Memory B cell (primary cell): ENCODE data around the gene OR52J3.
"Not testable (repeated sequence)": the region's sequence is repeated elsewhere in the genome, so short reads cannot be mapped to it uniquely, and the experiment has no call there.

Experiments used
- ATAC-seq: fragments of 150-1000 bp; cut with Tn5 transposase; 2 replicates; pipeline ENCODE4 v1.10.0; 2021; ENCODE audit warnings: low read depth, mild to moderate bottlenecking, moderate library complexity
- DNase-seq, 2 donors: peaks; one replicate each; pipeline ENCODE4 v3.0.0; 2022; ENCODE audit warnings: low spot score in 2 of 2
- H3K27ac Mint-ChIP-seq: one replicate; pipeline ENCODE4 v1.8.0; 2022; ENCODE audit warnings: mild to moderate bottlenecking, moderate library complexity, mixed read lengths
- H3K27me3 Mint-ChIP-seq: one replicate; pipeline ENCODE4 v1.8.0; 2022; ENCODE audit warnings: mixed read lengths
- H3K36me3 Mint-ChIP-seq: one replicate; pipeline ENCODE4 v1.8.0; 2022; ENCODE audit warnings: mild to moderate bottlenecking, mixed read lengths
- H3K4me1 Mint-ChIP-seq: one replicate; pipeline ENCODE4 v1.8.0; 2022; ENCODE audit warnings: mixed read lengths
- H3K4me3 Mint-ChIP-seq: one replicate; pipeline ENCODE4 v1.8.0; 2022; ENCODE audit warnings: mild to moderate bottlenecking, moderate library complexity, mixed read lengths
- H3K9me3 Mint-ChIP-seq: one replicate; pipeline ENCODE4 v1.8.0; 2022; ENCODE audit warnings: mixed read lengths

OR52J3 gene

GRCh38 chr11:5046226-5046625 lies at the start of gene OR52J3:
OR52J3 (plus strand) TSS chr11:5046526; CDS start chr11:5046526, 0 bp downstream.
- DNase-seq: no peak
- no peaks in the 10 kb centered on the region for H3K36me3 Mint-ChIP-seq
- H3K4me3 Mint-ChIP-seq: no peak within 1 kb of the TSS
- no peaks in the 10 kb centered on the region for H3K4me1 Mint-ChIP-seq
- ATAC-seq: no peak
- no peaks in the 10 kb centered on the region for H3K9me3 Mint-ChIP-seq
- no peak within 1 kb of the TSS for H3K27ac Mint-ChIP-seq
- peaks cover 2% of the 10 kb centered on the region for H3K27me3 Mint-ChIP-seq

GRCh38 chr11:5004424-5005274 lies 41.7 kb upstream of the OR52J3 start:
- no peak overlapping the region for H3K4me3 Mint-ChIP-seq
- no peaks in the 10 kb centered on the region for H3K4me1 Mint-ChIP-seq
- H3K36me3 Mint-ChIP-seq: no peaks in the 10 kb centered on the region
- no peak overlapping the region for H3K27ac Mint-ChIP-seq
- no peak for ATAC-seq
- DNase-seq: no peak
- H3K9me3 Mint-ChIP-seq: no peaks in the 10 kb centered on the region
- H3K27me3 Mint-ChIP-seq: peaks cover 4% of the 10 kb centered on the region

- no peak for DNase-seq
These were observed 38.8 kb upstream of the OR52J3 start for GRCh38 chr11:5007561-5007960.

DNA sequence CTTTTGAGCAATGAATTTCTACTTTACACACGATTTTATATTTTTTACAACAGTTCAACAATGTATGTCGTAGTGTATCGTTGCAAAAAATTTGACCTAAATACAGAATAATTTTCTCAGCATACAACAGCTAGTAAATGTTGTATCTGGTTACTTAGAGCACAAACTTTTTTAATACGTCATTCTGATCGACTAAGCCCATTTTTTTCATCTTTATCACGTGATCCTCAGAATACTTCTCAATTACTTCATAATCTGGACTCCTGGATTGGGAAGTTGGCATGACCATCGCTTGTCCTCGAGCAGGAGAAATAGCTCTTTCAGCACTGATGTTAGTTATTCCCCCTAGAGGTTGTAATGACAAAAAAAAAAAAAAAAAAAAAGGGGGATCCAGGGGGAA lies 35.1 kb upstream of the OR52J3 start:
- H3K9me3 Mint-ChIP-seq: no peaks in the 10 kb centered on the region
- no peak for DNase-seq

More at GRCh38 chr11:5007561-5007960, 38.8 kb upstream of the OR52J3 start:
- no peak for ATAC-seq
- no peaks in the 10 kb centered on the region for H3K9me3 Mint-ChIP-seq
- no peaks in the 10 kb centered on the region for H3K36me3 Mint-ChIP-seq
- H3K27me3 Mint-ChIP-seq: peaks cover 4% of the 10 kb centered on the region
- H3K4me1 Mint-ChIP-seq: no peaks in the 10 kb centered on the region
- H3K27ac Mint-ChIP-seq: no peak overlapping the region
- no peak overlapping the region for H3K4me3 Mint-ChIP-seq

GRCh38 chr11:5013012-5013411 lies 33.3 kb upstream of the OR52J3 start:
- no peaks in the 10 kb centered on the region for H3K9me3 Mint-ChIP-seq
- ATAC-seq: no peak

More for the DNA sequence above, 35.1 kb upstream of the OR52J3 start:
- no peaks in the 10 kb centered on the region for H3K36me3 Mint-ChIP-seq
- H3K4me1 Mint-ChIP-seq: no peaks in the 10 kb centered on the region
- no peaks in the 10 kb centered on the region for H3K27me3 Mint-ChIP-seq
- no peak overlapping the region for H3K27ac Mint-ChIP-seq
- H3K4me3 Mint-ChIP-seq: no peak overlapping the region
- ATAC-seq: no peak

GRCh38 chr11:5021996-5022395 lies 24.3 kb upstream of the OR52J3 start:
- Mint-ChIP-seq H3K27ac (no peak overlapping the region), H3K4me1 (no peaks in the 10 kb centered on the region), H3K27me3 (no peaks in the 10 kb centered on the region), H3K4me3 (no peak overlapping the region), H3K36me3 (peaks cover 5% of the 10 kb centered on the region), H3K9me3 (peaks cover 18% of the 10 kb centered on the region)
- ATAC-seq (no peak), DNase-seq (no peak)

More at GRCh38 chr11:5013012-5013411, 33.3 kb upstream of the OR52J3 start:
- Mint-ChIP-seq H3K27me3 (no peaks in the 10 kb centered on the region), H3K4me3 (no peak overlapping the region), H3K4me1 (no peaks in the 10 kb centered on the region), H3K36me3 (no peaks in the 10 kb centered on the region), H3K27ac (no peak overlapping the region)
- no peak for DNase-seq

DNA sequence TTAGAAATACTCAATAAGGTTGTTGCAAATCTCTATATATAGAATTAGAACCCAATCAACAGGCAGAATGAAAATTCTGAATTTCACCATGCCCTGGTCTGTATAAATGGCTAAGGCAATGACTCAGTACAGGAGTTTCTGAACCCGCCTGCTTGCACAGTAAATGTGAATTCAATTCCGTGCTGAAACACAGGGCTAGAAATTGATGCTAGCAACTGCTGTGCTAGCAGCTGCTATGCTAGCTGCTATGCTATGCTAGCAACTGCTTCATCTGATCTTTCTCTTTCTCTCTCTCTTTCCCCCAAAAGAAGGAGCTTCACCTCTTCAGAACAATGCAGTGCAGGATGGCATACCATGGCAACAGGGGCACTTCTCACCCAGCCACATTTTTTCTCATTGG lies 9.7 kb upstream of the OR52J3 start:
- ATAC-seq (no peak), DNase-seq (no peak)
- Mint-ChIP-seq H3K36me3 (no peaks in the 10 kb centered on the region), H3K9me3 (no peaks in the 10 kb centered on the region), H3K4me1 (no peaks in the 10 kb centered on the region), H3K27me3 (no peaks in the 10 kb centered on the region), H3K27ac (no peak overlapping the region), H3K4me3 (no peak overlapping the region)

GRCh38 chr11:5037926-5038325 lies 8.4 kb upstream of the OR52J3 start:
- H3K9me3 Mint-ChIP-seq: no peaks in the 10 kb centered on the region
- no peak for ATAC-seq

DNA sequence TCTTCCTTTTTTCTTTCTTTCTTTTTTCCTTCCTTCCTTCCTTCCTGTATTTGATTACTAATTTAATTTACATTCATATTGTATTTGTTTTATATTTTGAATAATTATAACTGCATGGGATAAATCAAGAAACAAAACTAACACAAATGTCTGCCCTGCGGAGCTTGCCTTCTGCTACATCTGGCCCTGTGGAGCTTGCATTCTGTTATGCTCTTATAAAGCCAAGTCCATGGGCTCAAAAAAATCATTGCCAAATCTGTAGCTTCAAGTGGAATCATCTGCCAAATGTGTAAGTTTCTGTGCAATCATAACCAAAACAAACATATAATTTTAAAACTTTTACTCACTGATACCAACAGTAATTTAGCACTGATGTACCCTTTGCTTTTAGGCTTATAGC lies 8.0 kb upstream of the OR52J3 start:
- DNase-seq (no peak), ATAC-seq (no peak)
- Mint-ChIP-seq H3K4me1 (no peaks in the 10 kb centered on the region), H3K27me3 (peaks cover 2% of the 10 kb centered on the region), H3K36me3 (no peaks in the 10 kb centered on the region), H3K9me3 (no peaks in the 10 kb centered on the region), H3K27ac (no peak overlapping the region), H3K4me3 (no peak overlapping the region)

More at GRCh38 chr11:5037926-5038325, 8.4 kb upstream of the OR52J3 start:
- DNase-seq: no peak
- Mint-ChIP-seq H3K36me3 (no peaks in the 10 kb centered on the region), H3K4me3 (no peak overlapping the region), H3K4me1 (no peaks in the 10 kb centered on the region), H3K27ac (no peak overlapping the region), H3K27me3 (peaks cover 2% of the 10 kb centered on the region)

GRCh38 chr11:5040876-5041275 lies 5.5 kb upstream of the OR52J3 start:
- H3K36me3 Mint-ChIP-seq: no peaks in the 10 kb centered on the region

DNA sequence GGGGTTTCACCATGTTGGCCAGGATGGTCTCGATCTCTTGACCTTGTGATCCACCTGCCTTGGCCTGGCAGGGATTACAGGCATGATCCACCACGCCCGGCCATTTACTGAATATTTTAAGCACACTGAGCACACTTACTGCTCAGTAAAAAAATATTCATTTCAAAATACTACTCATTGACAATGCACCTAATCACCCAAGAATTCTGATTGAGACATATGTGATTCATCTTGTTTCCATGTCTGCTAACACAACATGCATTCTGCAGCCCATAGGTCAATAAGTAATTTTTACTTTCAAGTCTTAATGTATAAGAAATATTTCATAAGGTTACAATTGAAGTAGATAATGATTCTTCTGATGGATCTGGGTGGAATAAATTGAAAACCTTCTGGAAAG lies 4.2 kb upstream of the OR52J3 start:
- H3K9me3 Mint-ChIP-seq: no peaks in the 10 kb centered on the region
- ATAC-seq: no peak
- H3K36me3 Mint-ChIP-seq: no peaks in the 10 kb centered on the region
- no peaks in the 10 kb centered on the region for H3K4me1 Mint-ChIP-seq
- H3K27me3 Mint-ChIP-seq: peaks cover 2% of the 10 kb centered on the region
- no peak for DNase-seq
- H3K4me3 Mint-ChIP-seq: no peak overlapping the region
- no peak overlapping the region for H3K27ac Mint-ChIP-seq

More at GRCh38 chr11:5040876-5041275, 5.5 kb upstream of the OR52J3 start:
- H3K27ac Mint-ChIP-seq: no peak overlapping the region
- ATAC-seq (no peak), DNase-seq (no peak)
- no peaks in the 10 kb centered on the region for H3K4me1 Mint-ChIP-seq
- H3K9me3 Mint-ChIP-seq: no peaks in the 10 kb centered on the region
- no peak overlapping the region for H3K4me3 Mint-ChIP-seq
- H3K27me3 Mint-ChIP-seq: peaks cover 2% of the 10 kb centered on the region

GRCh38 chr11:5043380-5043779 lies 2.9 kb upstream of the OR52J3 start:
- DNase-seq (no peak), ATAC-seq (no peak)
- Mint-ChIP-seq H3K4me1 (no peaks in the 10 kb centered on the region), H3K4me3 (no peak overlapping the region), H3K36me3 (no peaks in the 10 kb centered on the region), H3K27ac (no peak overlapping the region), H3K9me3 (no peaks in the 10 kb centered on the region), H3K27me3 (peaks cover 2% of the 10 kb centered on the region)

- peaks cover 2% of the 10 kb centered on the region for H3K27me3 Mint-ChIP-seq
- DNase-seq: no peak
- H3K27ac Mint-ChIP-seq: no peak overlapping the region
- no peaks in the 10 kb centered on the region for H3K9me3 Mint-ChIP-seq
- H3K36me3 Mint-ChIP-seq: no peaks in the 10 kb centered on the region
- ATAC-seq: no peak
- no peaks in the 10 kb centered on the region for H3K4me1 Mint-ChIP-seq
- no peak overlapping the region for H3K4me3 Mint-ChIP-seq
These were observed 516 bp downstream of the OR52J3 start for GRCh38 chr11:5046754-5047330.

- not testable (repeated sequence) for DNase-seq, H3K9me3 Mint-ChIP-seq, H3K4me3 Mint-ChIP-seq, ATAC-seq, H3K27me3 Mint-ChIP-seq, H3K36me3 Mint-ChIP-seq, H3K27ac Mint-ChIP-seq, H3K4me1 Mint-ChIP-seq
These were observed 12.4 kb downstream of the OR52J3 start for GRCh38 chr11:5058679-5059078.
